ENCODE data around the gene PDHX. TPM values are rescaled to one million over a fixed set of nuclear protein-coding genes. Genes with fewer than 3 reads are reported as not detected.

Gene PDHX
- total and polyA plus RNA-seq, 8 donors = 7.2 to 21.2 (median 13.9) TPM

DNA sequence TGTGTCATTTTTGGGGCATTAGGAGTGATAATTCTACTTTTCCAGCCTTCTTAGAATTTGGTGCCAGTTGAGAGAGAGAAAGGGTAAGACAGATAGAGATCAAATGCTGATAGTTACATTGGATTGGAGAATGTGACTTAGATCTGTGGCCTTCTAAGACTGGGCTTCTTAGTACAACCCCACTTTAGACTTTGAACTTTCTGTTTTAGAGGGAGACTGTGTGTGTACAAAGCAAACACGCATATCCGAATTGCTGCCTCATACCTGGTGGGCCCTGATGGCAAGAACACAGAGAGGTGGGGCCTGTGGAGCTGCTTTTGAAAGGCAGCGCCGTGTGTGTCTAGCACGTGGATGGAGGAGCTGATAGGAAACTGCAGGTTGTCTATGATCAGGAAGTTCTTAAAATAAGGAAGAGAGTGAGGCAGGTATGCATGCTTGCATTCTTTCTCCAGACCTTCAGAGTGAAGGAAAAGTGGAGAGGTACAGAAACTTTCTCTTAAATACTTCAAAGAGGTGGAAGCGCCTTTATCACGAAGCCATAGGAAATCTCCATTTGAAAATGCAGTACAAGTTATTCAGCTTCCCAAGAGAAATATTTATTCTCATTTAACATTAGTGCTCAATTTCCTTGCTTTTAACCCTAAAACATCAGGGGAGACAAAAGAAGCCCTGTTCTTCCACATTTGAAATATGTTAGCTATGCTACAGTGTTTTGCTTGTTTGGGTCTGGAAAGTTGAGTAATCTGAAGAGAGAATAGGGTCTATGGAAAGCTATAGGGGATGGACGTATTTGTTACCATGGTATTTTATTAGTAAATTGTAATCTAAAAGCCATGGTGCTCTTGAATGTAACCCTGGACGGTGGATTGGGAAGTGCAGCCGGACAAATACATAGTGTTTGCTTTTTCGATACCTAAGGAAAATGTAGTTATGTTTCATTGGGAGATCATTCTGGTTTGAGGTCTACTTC lies 13.7 kb downstream of the PDHX start:
- Histone ChIP-seq H3K4me1 (peaks cover 15 to 51% (median 41%) of the 10 kb centered on the region in 3 donors), H3K27me3 (no peaks in the 10 kb centered on the region), H3K36me3 (no peaks in the 10 kb centered on the region), H3K4me3 (no peak overlapping the region), H3K9me3 (no peaks in the 10 kb centered on the region), H3K27ac (peak overlapping the region in 2 of 4 donors; percentile 16 to 34)
- FAIRE-seq = no peak
- TF ChIP-seq, protein P1, sequence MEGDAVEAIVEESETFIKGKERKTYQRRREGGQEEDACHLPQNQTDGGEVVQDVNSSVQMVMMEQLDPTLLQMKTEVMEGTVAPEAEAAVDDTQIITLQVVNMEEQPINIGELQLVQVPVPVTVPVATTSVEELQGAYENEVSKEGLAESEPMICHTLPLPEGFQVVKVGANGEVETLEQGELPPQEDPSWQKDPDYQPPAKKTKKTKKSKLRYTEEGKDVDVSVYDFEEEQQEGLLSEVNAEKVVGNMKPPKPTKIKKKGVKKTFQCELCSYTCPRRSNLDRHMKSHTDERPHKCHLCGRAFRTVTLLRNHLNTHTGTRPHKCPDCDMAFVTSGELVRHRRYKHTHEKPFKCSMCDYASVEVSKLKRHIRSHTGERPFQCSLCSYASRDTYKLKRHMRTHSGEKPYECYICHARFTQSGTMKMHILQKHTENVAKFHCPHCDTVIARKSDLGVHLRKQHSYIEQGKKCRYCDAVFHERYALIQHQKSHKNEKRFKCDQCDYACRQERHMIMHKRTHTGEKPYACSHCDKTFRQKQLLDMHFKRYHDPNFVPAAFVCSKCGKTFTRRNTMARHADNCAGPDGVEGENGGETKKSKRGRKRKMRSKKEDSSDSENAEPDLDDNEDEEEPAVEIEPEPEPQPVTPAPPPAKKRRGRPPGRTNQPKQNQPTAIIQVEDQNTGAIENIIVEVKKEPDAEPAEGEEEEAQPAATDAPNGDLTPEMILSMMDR (IDR thresholded peaks at IDR 0.05) = no peak
- ATAC-seq = peak; percentile 63 to 87 (median 84)
- WGBS, 2 donors = 50 to 58% methylated on average over 11 of the region's 11 CpGs
- peak in 3 of 6 donors; percentile 17 to 43 (median 39) for DNase-seq
- intact Hi-C loops (cut with DNase I) = loop anchor here in 1 of 3 donors (10.0 kb wide), 1 partner anchor 465 kb away; no protein-coding TSS in a partner anchor

DNA sequence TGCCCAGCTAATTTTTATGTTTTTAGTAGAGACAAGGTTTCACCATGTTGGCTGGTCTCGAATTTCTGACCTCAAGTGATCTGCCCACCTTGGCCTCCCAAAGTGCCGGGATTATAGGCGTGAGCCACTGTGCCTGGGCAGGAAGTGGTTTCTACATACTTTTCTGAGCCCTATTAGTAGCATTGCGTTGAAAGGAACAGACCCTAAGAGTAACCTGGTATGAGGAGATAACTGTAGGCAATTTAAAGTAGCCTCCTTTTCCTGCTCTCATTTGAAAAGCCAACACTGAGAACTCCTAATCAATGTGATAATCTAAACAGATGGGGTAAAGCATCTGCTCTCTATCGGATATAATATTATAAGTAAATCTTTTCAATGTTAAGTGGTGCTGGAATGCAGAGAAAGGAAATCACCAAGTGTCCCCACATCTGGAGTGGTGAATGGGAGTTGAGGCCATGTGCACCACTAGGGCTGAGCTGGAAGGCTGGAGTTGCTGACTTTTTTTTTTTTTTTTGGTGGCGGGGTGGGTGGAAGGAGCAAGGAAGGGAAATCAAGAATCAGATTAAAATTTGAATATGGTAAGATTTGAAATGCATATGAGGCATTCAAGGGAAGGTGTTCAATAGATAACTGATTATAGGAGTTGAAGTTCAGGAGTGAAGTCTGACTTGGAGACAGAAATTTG lies 20.7 kb downstream of the PDHX start:
- TF ChIP-seq, protein P1 (IDR thresholded peaks at IDR 0.05) = no peak
- ATAC-seq (no peak), DNase-seq (no peak), FAIRE-seq (no peak)
- Histone ChIP-seq H3K27me3 (no peaks in the 10 kb centered on the region), H3K27ac (no peak overlapping the region), H3K4me1 (no peaks in the 10 kb centered on the region), H3K4me3 (no peak overlapping the region), H3K36me3 (no peaks in the 10 kb centered on the region), H3K9me3 (no peaks in the 10 kb centered on the region)
- WGBS, 2 donors = 92 to 96% methylated on average over 6 of the region's 6 CpGs
- intact Hi-C loops (cut with DNase I) = loop anchor here in 1 of 3 donors (10.0 kb wide), 1 partner anchor 458 kb away; no protein-coding TSS in a partner anchor

DNA sequence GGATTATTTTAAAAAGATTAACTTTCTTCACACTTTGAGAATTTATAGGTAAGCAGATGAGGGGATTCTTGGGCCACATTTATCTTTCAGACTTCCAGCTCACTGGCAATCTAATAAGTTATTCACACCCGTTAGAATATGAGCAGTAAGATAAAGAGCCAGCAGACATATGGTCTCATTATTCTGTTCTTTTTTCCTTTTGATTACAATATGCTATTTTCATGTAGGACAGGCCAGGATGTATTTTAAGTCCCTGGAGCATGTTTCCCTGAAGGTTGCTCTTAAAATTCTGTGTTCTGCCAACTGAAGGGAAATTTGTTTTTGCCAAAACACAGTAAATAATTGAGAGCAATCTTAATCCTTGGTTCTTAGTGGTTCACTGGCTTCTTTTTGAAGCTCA lies 22.2 kb downstream of the PDHX start:
- Histone ChIP-seq H3K27me3 (no peaks in the 10 kb centered on the region), H3K27ac (no peak overlapping the region), H3K4me1 (no peaks in the 10 kb centered on the region), H3K4me3 (no peak overlapping the region), H3K36me3 (no peaks in the 10 kb centered on the region), H3K9me3 (no peaks in the 10 kb centered on the region)
- TF ChIP-seq, protein P1 (IDR thresholded peaks at IDR 0.05) = no peak
- no peak for DNase-seq
- intact Hi-C loops (cut with DNase I) = loop anchor here in 1 of 3 donors (10.0 kb wide), 1 partner anchor 456 kb away; no protein-coding TSS in a partner anchor
- ATAC-seq = no peak
- FAIRE-seq = no peak
- 21 to 25% methylated on average over 1 of the region's 1 CpG for WGBS, 2 donors

DNA sequence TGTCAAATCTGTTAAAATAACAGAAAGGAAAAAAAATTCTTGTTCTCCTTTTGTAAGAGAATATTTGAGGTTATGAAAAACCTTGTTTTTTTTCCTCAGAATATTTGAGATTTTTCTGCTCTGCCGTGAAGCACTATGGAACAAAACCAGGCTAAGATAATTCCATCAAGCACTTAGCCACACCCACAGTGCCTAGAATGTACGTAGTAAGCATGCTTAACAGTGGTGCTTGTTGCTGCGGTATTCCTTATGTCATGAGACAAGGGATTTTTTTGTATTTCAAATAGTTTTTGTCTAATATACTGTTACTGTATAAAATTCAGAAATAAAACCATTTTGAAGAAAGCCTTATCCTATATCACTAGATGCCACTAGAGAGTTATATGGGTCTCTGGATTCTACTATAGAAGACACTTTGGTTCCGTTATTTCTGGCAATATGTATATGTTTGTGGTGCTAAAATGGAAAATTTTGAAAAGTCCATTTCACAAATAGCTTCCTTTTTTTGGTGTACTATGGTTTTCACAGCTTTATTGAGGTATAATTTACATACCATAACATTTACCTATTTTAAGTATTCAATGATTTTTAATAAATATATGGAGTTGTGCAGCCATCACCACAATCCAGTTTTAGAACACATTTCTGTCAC lies 23.7 kb downstream of the PDHX start:
- DNase-seq (no peak), FAIRE-seq (peak; percentile 20), ATAC-seq (no peak)
- Histone ChIP-seq H3K36me3 (no peaks in the 10 kb centered on the region), H3K27me3 (no peaks in the 10 kb centered on the region), H3K9me3 (no peaks in the 10 kb centered on the region), H3K4me1 (no peaks in the 10 kb centered on the region), H3K4me3 (no peak overlapping the region), H3K27ac (no peak overlapping the region)
- intact Hi-C loops (cut with DNase I) = no loop called here
- TF ChIP-seq, protein P1 (IDR thresholded peaks at IDR 0.05) = no peak
- 82 to 89% methylated on average over 4 of the region's 4 CpGs for WGBS, 2 donors

Measured in pancreas (tissue), 10 donors.